IPS-20b (cell line): ENCODE results near the gene ZNF264.
"Not testable (repeated sequence)": the region's sequence is repeated elsewhere in the genome, so short reads cannot be mapped to it uniquely, and the experiment has no call there.

Experiments
- H3K27ac ChIP-seq: one replicate; pipeline ENCODE4 v1.5.1; 2013; ENCODE audit warnings: low read length
- H3K27me3 ChIP-seq: 2 replicates; pipeline ENCODE4 v1.6.1; 2013; ENCODE audit warnings: mild to moderate bottlenecking, low read length, inconsistent platforms; ENCODE audit not compliant: insufficient read depth
- H3K36me3 ChIP-seq: 2 replicates; pipeline ENCODE4 v1.6.1; 2013; ENCODE audit warnings: low read depth, mild to moderate bottlenecking, inconsistent platforms, low read length, moderate library complexity; ENCODE audit not compliant: insufficient read depth
- H3K4me1 ChIP-seq: 2 replicates; pipeline ENCODE4 v1.6.1; 2013; ENCODE audit warnings: mild to moderate bottlenecking, control low read depth, inconsistent platforms, low read length, moderate library complexity; ENCODE audit not compliant: insufficient read depth
- H3K4me3 ChIP-seq: 2 replicates; pipeline ENCODE4 v1.5.1; 2013; ENCODE audit warnings: mild to moderate bottlenecking, low read length, inconsistent platforms
- H3K9ac ChIP-seq: 2 replicates; pipeline ENCODE4 v1.6.1; 2013; ENCODE audit warnings: low read depth, mild to moderate bottlenecking, inconsistent platforms, low read length, moderate library complexity
- H3K9me3 ChIP-seq: 2 replicates; pipeline ENCODE4 v1.6.1; 2013; ENCODE audit warnings: mild to moderate bottlenecking, low read depth, low read length, inconsistent platforms; ENCODE audit not compliant: insufficient read depth

The ZNF264 gene

GRCh38 chr19:57248646-57249045, 57.3 kb downstream of the ZNF264 start:
- Histone ChIP-seq H3K4me1 (no peaks in the 10 kb centered on the region), H3K4me3 (no peak overlapping the region), H3K9me3 (no peaks in the 10 kb centered on the region), H3K27me3 (no peaks in the 10 kb centered on the region), H3K9ac (no peak overlapping the region), H3K27ac (no peak overlapping the region), H3K36me3 (peaks cover 76% of the 10 kb centered on the region)

- no peaks in the 10 kb centered on the region for H3K27me3 ChIP-seq
- no peaks in the 10 kb centered on the region for H3K4me1 ChIP-seq
- no peaks in the 10 kb centered on the region for H3K9me3 ChIP-seq
- H3K4me3 ChIP-seq: no peak overlapping the region
- no peak overlapping the region for H3K9ac ChIP-seq
- no peak overlapping the region for H3K27ac ChIP-seq
- peaks cover 77% of the 10 kb centered on the region for H3K36me3 ChIP-seq
Measured at GRCh38 chr19:57249329-57249728, 58.0 kb downstream of the ZNF264 start.

- H3K4me3 ChIP-seq, H3K9me3 ChIP-seq, H3K4me1 ChIP-seq, H3K9ac ChIP-seq, H3K27ac ChIP-seq, H3K27me3 ChIP-seq: not testable (repeated sequence)
- H3K36me3 ChIP-seq: peaks cover 62% of the 10 kb centered on the region
Measured at GRCh38 chr19:57253767-57254166, 62.5 kb downstream of the ZNF264 start.

- no peak overlapping the region for H3K9ac ChIP-seq
- peaks cover 8% of the 10 kb centered on the region for H3K4me1 ChIP-seq
- H3K27ac ChIP-seq: no peak overlapping the region
- H3K9me3 ChIP-seq: no peaks in the 10 kb centered on the region
- no peak overlapping the region for H3K4me3 ChIP-seq
- H3K36me3 ChIP-seq: peaks cover 4% of the 10 kb centered on the region; the same call in 1 of the 2 replicates
- no peaks in the 10 kb centered on the region for H3K27me3 ChIP-seq
Measured at GRCh38 chr19:57262044-57262443, 70.7 kb downstream of the ZNF264 start.

- peaks cover 4% of the 10 kb centered on the region; the same call in 1 of the 2 replicates for H3K36me3 ChIP-seq
- peaks cover 8% of the 10 kb centered on the region for H3K4me1 ChIP-seq
- H3K9ac ChIP-seq: no peak overlapping the region
- H3K27ac ChIP-seq: no peak overlapping the region
- no peaks in the 10 kb centered on the region for H3K9me3 ChIP-seq
- H3K27me3 ChIP-seq: no peaks in the 10 kb centered on the region
- H3K4me3 ChIP-seq: no peak overlapping the region
Measured at GRCh38 chr19:57263244-57263741, 72.0 kb downstream of the ZNF264 start.

- no peaks in the 10 kb centered on the region for H3K36me3 ChIP-seq
- H3K27me3 ChIP-seq: no peaks in the 10 kb centered on the region
- no peak overlapping the region for H3K27ac ChIP-seq
- no peak overlapping the region for H3K4me3 ChIP-seq
- H3K9ac ChIP-seq: no peak overlapping the region
- H3K4me1 ChIP-seq: peaks cover 8% of the 10 kb centered on the region
- no peaks in the 10 kb centered on the region for H3K9me3 ChIP-seq
Measured at GRCh38 chr19:57267291-57267690, 76.0 kb downstream of the ZNF264 start.

GRCh38 chr19:57269515-57270250, 78.4 kb downstream of the ZNF264 start:
- Histone ChIP-seq H3K4me1 (no peaks in the 10 kb centered on the region), H3K27ac (no peak overlapping the region), H3K36me3 (no peaks in the 10 kb centered on the region), H3K9me3 (no peaks in the 10 kb centered on the region), H3K4me3 (no peak overlapping the region), H3K27me3 (no peaks in the 10 kb centered on the region), H3K9ac (no peak overlapping the region; the same call in 1 of the 2 replicates)

- no peaks in the 10 kb centered on the region for H3K27me3 ChIP-seq
- H3K9ac ChIP-seq: no peak overlapping the region
- H3K36me3 ChIP-seq: no peaks in the 10 kb centered on the region
- no peak overlapping the region for H3K27ac ChIP-seq
- no peaks in the 10 kb centered on the region for H3K9me3 ChIP-seq
- no peaks in the 10 kb centered on the region for H3K4me1 ChIP-seq
- no peak overlapping the region for H3K4me3 ChIP-seq
Measured at GRCh38 chr19:57271280-57271679, 80.0 kb downstream of the ZNF264 start.
